Measurements from ENCODE around the gene CYTH1.

The CYTH1 gene

DNA sequence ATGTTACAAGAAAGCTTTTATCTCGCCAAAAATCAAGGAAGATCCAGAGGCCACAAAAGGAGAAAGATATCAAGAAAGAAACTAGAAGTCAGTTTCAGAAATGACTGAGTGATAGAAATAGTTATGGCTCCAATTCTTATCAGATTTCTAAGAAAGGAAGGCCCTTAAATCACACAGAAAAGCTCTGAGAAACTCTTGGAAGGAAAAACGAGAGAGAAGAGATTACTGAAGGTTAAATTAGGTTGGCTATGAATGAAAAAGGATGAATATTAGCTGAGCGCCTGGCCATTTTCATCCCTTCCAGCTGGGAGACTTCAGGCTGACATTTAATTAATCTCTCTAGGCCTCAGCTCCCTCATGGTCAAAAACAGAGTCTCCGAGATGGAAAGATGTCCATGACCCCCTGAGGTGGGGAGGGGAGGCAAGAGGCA is 72.3 kb downstream of the CYTH1 start:
- DNase-seq: no peak

DNA sequence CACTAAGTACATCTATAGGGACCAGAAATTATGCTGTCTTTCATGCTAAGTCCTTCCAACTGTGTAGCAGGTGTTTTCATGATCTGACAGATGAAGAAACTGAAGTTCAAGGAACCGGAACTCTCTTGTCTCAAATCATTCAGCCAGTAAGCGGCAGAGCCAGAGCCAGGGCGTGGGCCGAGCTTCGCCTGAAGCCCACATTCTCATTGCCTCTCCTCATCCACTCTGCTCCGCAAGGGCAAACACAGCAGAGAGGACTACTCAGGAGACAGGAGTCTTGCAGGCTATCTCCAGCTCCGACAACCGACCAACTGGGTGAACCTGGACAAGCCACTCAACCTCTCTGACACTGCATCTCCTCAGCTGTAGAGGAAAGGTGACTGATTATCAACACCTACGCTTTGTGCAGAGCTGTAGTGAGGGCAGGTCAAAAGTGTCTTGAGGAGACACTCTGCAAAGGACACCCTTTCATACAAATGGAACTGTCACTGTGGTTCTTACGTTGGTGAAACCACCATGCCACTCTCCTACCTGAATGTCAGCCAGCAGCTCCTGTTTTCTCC is 72.9 kb downstream of the CYTH1 start:
- DNase-seq: no peak

DNA sequence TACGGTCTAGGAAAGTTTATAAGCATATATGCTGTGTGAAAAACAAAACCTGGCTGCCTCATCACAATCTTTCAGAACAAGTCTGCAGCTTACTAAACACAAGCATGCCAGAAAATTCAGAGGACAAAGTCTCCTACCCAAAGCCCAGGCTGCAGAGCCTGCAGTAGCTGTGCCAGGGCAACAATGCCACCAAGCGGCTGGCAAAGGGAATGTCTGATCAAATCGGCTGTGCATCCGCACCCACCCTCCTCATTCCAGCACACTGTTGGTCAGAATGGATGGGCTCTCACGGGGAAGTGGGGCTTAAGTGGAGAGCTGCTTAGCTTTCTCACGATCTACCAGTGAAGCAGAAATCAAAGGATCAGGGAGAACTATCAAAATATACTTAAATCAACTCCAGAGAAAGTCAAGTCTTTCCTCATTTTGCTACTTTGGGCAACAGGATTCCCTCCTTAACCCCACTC is 73.5 kb downstream of the CYTH1 start:
- DNase-seq: peak; percentile 64

DNA sequence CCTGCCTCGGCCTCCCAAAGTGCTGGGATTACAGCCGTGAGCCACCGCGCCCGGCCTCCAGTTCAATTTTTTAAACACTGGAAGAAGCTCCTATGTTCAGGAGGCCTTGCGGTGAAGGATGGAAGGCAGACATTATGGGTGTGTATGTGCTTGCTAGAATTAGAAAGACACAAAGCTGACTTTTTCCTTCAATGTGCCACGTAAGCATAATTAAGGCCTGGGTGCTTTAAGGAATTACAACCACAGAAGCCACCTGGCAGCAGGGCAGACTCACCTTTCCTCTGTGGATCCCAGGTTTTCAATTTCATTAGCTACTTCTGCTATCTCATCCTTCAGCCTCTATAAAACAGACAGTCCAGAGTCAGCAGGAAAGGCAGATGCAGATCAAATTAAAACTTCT is 74.2 kb downstream of the CYTH1 start:
- DNase-seq: no peak

DNA sequence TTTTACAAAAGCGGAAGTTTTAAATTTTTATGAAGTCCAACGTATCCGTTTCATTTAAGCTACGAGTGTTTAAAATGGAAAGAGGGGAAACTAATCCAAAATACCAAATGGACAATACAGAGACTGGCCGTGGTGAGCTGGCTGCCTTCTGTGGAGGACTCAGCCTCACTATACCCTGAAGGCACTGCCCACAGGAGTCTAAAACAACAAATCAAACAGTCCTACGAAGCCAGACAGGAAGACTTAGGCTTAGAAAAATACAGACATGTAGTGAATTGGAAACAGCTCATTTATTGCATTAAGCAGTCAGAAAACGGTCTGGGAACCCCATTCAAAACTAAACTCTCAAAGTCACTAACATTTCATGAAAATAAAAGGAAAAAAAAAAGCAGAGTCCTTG is 75.1 kb downstream of the CYTH1 start:
- no peak for DNase-seq

DNA sequence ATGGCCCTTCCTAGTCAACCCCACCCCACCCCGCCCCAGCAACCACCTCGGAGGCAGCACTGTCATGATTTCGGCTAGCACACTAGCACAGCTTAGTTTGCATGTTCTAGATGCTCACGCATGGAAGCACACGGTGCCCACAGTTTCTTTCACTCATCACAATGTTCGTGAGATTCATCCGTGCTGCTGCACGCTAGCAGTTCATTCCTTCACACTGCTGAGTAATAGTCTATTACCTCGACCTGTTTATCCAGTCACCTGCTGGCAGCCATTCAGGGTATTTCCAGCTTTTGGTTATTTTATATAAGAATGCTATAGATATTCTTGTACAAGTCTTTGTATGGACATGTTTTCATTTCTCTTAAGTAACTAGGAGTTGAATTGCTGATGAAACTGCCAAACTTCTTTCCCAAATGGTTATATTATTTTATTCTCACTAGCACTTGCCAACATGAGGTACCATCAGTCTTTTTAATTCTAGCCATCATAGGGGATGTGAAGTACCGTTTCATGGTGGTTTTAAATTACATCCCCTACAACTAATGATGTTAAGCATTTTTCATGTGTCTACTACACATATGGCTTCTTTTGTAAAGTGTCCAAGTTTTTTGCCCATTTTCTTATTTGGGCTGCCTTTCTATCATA is 75.7 kb downstream of the CYTH1 start:
- no peak for DNase-seq

DNA sequence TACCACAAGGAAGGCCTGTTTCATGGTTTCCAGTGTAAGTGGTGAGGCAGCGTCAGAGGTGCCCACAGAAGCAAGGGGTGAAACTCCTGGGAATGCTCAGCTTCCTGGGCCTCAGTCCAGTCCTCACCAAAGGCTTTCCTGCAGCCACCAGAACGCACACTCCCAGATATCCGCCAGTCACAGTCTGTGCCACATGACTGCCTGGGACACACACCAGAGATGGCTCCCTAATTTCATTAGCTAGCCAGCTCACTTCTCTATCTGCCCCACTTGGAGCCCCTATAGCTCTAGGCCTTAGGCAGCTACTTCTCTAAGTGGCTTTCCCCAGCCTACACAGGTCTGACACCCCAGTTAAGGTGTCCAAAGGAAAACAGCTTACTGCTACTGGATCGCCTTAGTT is 77.0 kb downstream of the CYTH1 start:
- DNase-seq: no peak

DNA sequence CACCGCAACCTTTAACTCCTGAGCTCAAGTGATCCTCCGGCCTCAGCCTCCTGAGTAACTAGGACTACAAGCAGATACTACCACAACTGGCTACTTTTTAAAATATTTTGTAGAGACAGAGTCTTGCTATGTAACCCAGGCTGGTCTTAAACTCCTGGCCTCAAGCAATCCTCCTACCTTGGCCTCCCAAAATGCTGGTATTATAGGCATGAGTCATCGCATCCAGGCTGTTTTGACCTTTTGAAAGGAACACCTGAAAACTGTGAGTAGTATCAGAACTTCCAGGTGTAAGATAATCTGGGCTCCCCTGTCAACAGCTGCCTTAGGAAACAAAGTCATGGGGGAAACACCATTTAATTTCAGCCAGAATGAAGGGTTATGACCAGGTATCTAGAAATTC is 77.5 kb downstream of the CYTH1 start:
- DNase-seq: no peak

DNA sequence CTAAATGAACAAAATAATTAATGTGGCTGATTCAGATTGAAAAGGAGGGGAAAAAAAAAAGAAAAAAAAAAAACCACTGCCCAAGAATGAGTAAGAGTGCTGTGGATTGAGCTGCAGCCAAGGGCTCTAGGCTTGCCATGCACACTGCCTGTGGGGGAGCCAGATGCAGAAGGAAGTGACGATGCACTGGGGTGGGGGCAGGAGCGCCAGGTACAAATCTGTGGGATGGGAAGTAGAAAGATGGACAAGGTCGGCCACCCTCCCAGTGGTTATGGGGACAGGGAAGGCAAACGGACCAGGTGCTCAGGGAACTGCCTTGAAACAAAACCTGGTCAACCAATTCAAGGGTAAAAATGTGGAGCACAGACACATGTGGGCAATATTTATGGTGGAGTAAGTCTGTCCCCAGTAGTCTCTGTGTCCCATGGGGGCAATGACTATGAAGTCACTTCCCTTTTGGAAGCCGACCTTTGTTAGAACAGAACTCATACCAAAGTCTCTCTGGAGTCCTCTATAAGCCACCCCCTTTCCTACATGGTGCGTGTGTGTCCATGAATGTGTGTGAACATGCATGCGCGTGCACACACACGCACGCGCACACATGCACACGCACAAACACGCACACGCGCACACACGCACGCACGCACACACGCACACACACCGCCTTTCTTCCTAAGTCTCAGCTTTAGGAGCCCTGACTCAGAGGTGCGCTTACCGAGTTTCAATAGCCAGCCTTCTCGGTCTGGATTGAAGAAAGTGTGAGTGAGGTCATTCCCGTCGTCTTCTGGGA is 84.3 kb downstream of the CYTH1 start:
- DNase-seq: no peak

DNA sequence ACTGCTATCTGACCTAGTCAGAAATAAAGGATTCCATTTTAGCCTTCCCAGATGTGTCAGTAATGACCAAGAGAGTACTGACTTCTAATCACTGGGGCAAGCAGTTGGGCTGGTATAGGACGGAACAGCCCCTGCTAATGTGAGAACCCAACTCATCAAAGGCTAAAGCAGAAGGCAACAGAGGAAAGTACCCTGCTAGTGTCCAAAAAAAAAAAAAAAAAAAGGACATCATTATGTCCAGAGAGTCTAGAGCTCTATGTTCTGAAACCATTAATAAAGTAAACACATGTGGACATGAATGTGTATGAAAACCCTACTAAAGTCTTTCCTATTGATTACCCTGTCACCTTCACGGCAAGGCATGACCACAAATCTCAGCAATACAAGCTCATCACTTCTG is 85.0 kb downstream of the CYTH1 start:
- DNase-seq: no peak

DNA sequence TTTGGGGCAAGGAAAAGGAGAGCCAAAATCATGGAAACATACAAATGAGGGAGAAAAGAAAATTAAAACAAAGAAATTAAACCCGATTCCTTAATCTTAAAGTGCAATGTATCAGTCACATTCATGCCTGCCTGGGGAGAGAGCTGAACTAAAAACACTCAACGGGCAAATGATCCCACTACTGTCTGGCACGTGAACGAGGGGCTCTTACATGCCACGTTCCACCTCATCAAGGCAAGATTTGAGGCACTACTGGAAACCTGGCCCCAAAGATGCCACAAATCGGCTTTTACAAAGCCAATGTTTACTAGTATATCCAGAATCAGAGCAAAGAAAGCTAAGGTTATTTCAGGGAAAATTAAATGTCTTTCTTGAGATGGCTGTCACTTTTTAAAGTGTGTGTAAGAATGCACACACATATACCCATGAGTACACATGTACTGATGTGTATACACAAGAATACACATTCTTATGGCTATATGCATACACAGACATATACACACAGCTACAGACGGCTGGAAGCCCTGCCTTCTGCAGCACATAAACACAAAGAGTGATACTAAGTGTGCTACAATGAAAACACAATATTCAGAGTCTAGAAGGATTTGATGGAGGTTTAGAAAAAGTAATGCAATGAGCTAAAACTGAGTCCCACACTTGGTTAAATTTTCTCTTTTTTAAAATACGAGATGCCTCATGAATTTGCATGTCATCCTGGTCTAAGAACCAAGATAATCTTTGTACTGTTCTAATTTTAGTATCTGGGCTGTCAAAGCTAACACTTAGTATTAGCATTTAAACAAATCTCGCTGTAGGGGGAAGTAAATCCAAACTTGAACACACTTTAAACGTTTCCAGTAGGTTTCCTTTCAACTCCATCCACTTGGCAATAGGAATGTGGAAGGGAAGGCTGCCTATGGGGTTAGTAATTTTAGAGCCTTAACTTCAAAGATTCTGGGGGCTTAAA is 85.8 kb downstream of the CYTH1 start:
- no peak for DNase-seq

DNA sequence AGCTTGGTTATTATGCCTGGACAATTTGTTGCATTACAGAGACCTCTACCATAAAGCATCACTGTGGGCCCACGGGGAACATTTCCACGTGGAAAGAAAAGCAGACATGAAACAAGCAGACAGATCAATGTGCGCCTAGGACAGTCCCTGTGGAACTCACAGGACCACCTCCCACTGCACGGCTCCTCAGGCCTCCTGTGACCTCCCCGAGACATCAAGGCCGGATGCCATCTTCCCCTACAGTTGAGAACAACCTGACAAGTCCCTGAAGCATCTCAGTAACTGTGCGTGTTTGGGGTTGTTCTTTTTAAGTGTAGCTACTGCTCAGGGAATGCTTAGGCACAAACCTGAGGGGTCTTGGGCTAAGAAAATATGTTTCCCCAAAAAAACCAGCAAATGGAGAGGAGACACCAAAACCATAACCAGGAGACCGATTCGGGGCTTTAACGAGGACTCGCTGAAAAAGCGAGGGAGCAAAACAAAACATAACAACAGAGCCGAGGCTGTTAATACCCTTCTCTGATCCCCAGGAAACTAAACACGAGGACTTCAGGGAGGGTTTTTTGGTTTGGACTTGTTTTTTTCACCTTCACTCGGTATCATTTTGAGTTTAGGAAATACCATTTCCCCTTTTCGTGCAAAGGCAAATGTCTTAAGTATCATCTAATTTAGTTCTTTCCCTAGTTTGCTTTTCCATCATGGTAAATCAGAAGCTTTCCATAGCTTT is 87.1 kb downstream of the CYTH1 start:
- no peak for DNase-seq

DNA sequence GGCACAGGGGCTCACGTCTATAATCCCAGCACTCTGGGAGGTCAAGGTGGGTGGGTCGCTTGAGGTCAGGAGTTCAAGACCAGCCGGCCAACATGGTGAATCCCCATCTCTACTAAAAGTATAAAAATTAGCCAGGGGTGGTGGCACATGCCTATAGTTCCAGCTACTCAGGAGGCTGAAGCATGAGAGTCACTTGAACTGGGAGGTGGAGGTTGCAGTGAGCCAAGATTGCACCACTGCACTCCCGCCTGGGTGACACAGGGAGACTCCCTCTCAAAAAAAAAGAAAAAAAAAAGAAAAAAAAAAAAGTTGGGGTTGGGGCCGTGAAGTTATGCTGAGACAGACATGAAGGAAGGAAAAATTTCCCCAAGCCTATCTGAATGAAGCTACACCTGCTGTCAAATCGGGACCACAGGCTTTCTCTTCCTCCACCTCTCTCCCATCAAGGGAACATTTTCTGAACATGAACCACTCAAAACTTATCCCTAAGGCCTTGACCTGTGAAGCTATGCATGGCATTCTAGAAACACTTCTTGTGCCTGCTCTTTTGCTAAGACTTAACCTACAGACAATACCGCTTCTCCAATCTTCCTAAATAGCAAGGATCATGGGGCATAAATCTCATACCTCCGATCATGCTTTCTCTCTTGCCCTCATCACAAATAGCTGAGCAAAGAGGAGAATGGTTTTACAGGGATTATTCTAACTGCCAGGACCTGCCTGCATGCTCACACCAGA is 88.6 kb downstream of the CYTH1 start:
- no peak for DNase-seq

DNA sequence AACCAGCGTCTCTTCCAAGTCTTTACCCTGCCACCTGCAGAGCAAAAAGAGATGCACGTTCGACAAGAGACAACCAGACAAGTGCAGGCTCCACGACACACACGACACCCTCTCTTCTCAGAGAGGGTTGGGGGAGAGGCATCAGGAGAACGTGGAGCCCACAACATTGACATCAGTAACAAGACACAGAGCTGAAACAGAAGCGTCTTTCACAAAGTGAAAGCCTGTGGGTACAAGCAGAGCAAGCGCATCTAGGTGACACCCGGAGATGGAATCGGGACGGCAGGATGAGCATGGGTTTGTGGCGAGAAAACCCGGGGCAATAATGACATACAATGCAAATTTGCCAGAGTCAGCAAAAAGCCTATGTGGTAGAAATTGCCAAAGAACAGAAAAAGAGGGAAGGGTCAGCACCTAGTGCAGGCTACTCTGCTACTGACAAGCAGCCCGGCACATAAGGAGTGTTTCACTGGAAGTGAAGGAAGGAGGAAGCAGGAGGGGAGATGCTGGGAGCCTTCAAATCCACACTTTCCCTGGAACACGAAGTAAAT is 89.5 kb downstream of the CYTH1 start:
- no peak for DNase-seq

DNA sequence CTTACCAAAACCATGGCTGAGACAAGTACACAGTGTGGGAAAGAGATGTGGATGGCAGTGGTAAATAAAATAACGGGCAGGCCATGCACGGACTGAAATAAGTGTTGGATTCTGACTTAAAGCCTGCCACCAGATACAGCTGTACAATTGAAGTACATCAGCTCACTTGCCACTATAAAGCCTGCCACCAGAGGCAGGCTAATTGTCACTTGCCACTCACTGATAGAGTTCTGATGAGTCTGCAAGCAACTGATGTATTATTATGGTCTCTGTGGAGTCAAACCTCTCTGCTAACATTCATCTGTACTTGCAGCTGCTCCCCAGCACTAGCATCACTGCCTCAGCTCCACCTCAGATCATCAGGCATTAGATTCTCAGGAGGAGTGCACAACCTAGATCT is 93.0 kb downstream of the CYTH1 start:
- DNase-seq: no peak

DNA sequence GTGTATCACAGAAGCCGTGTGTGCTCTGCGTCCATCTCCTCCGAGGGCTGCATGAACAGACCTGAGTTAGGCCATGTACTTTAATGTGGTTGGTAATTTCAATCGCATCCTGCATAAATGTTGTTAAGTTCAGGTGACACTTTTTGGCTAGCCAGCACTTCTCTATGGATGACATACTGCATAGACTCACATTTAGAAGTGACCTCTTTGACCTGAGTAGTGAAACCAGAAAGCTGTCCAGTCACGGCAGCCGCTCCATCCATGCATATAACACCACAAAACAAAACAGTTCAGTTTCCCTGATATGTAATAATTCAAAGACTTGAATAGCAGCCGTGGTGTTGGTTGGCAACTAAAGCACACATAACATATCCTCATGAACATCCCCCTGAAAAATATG is 94.1 kb downstream of the CYTH1 start:
- no peak for DNase-seq

DNA sequence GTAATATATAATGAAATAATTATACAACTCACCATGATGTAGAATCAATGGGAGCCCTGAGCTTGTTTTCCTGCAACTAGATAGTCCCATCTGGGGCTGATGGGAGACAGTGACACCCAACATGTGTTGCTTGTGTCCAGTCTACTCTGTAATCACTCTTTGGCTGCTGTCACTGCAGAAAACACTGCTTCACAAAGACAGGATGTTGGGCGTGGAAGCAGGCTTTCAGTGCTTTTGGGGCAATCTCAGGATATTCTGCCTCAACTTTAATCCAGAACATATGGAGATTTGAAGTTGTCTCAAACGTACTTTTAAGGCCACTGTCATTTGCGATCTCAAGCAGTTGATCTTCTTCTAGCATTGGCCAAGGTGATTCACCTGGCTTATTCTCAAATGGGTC is 94.9 kb downstream of the CYTH1 start:
- DNase-seq: no peak

DNA sequence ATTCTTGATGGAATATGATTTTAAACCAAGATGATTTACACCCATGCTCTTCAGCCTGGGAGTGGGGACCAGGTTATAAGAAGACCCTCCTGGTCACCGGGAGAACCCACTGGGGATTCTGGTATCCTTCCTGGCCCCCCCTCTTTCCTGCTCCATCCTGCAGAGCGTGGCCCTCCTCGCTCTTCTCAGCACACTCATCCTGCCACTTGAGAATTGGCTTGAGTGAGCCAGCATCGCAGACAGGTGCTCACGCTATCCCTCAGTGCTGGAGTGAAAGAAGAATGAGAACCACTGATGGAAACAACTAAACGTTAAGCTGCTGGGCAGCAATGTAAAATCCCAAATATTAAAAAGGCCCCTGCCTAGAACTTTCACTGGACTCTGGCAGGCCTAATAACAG is 98.0 kb downstream of the CYTH1 start:
- no peak for DNase-seq

DNA sequence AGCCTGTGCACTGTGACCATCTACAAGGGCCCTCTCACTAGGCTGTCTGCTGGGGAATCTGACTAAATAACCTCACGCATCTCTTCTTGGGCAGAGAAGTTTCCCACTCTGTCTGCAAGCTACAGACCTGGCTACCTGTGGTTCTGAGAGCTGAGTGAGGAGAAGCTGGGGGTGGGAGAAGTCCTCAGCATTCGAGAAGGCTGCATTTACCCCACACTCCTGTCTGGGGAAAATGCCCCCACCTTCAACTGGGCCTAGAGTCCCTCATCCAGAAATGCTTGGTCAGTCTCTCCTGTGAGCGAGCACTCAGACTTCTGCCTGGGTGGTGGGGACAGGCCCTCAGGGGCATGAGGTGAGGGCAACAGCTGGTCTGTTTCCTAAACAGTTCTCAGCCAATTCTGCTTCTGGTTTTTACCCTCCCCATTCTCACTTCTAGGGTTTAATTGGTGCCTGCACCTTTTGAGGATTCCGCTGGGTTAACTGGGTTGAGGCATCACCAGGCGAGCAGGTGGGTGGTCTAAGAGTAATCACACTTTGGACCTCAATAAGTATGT is 98.6 kb downstream of the CYTH1 start:
- no peak for DNase-seq

DNA sequence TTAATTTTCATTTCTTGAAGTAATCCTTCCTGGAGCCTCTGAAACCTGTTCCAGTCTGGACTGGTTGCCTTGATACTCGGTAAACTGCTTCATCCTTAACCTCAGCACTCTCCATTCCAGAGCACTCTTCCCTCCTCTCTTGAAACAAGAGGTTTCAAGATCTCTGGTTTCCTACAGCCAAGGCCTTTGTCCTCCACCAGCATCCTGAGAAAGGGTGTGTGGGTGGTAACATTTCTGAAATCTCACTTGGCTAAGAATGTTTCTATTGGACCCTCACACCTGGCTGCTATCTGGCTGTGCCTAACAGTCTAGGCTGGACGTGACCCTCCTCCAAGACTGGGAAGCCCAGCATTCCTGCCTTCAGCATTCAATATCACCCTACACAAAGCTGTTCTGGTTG is 99.7 kb downstream of the CYTH1 start:
- no peak for DNase-seq

DNA sequence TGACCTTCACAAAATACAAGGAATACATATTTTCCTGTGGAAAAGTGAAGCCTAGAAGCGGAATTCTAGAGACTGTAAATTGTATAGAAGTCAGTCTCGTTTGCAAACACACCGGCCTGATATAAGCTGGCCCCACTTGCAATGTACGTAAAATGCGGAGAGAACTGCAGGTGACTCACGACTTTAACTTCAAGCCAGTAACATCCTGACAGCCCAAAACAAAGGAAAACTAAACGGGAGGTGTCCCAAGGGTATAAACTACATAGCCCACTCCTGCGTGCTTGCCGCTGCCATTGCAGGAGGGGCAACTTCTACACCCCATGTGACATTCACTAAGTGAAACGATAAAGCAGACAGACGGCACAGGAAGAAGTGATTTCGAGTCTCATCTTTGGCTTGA is 101.6 kb downstream of the CYTH1 start:
- DNase-seq: no peak
